IMR-90 (cell line): Measurements from ENCODE around the gene SLC25A26. TPM values are rescaled to one million over a fixed set of nuclear protein-coding genes. Genes with fewer than 3 reads are reported as not detected.

Source experiments
- ATAC-seq: fragments of 200-7000 bp; cut with Tn5 transposase; 2 replicates; pipeline ENCODE4 v1.9.1; 2020; ENCODE audit warnings: low read depth, mild to moderate bottlenecking, moderate library complexity
- BruUV-seq: library from RNA; stranded (reverse); fragments of 400-500 nt; replicated peaks from 2 replicates; lab custom pipeline; 2021; lab: Mats Ljungman, UMichigan
- CTCF ChIA-PET: fragments of 300-600 bp; formaldehyde crosslinking; extraction: SDS; loops from one replicate; lab custom pipeline; 2021; ENCODE audit warnings: antibody characterized with exemption; lab: Yijun Ruan, JAX
- POLR2A ChIA-PET: fragments of 300-600 bp; sonication (Branson Sonifier 250); formaldehyde crosslinking; loops from one replicate; lab custom pipeline; 2022; ENCODE audit warnings: antibody characterized with exemption; ENCODE audit not compliant: unreplicated experiment; lab: Charles Lee
- DNase-seq: peaks from one replicate; pipeline ENCODE4 v3.0.0; 2013
- H2AFZ ChIP-seq: replicated peaks from 2 replicates; pipeline ENCODE3; 2013; ENCODE audit warnings: low read length, mild to moderate bottlenecking; ENCODE audit not compliant: poor library complexity
- H2AK5ac ChIP-seq: 2 replicates; pipeline ENCODE4 v1.6.1; 2013; ENCODE audit warnings: low read depth, low read length, inconsistent platforms
- H2AK9ac ChIP-seq: replicated peaks from 2 replicates; pipeline ENCODE3; 2013; ENCODE audit warnings: mild to moderate bottlenecking, low read depth, low read length, moderate library complexity; ENCODE audit not compliant: poor library complexity
- H2BK120ac ChIP-seq: 2 replicates; pipeline ENCODE4 v1.6.1; 2013; ENCODE audit warnings: low read depth, low read length, inconsistent platforms
- H2BK15ac ChIP-seq: 3 replicates; pipeline ENCODE4 v1.6.1; 2013; ENCODE audit warnings: low read depth, low read length, inconsistent platforms
- H2BK20ac ChIP-seq: 2 replicates; pipeline ENCODE4 v1.6.1; 2013; ENCODE audit warnings: low read depth, mild to moderate bottlenecking, inconsistent platforms, low read length, moderate library complexity
- H2BK5ac ChIP-seq: 2 replicates; pipeline ENCODE4 v1.6.1; 2013; ENCODE audit warnings: mild to moderate bottlenecking, low read depth, low read length, inconsistent platforms; ENCODE audit not compliant: poor library complexity, severe bottlenecking
- H3K14ac ChIP-seq: replicated peaks from 2 replicates; pipeline ENCODE4 v1.6.1; 2013; ENCODE audit warnings: low read depth, low read length, inconsistent platforms
- H3K18ac ChIP-seq: 2 replicates; pipeline ENCODE4 v1.6.1; 2013; ENCODE audit warnings: low read depth, low read length, control low read depth
- H3K23ac ChIP-seq: 2 replicates; pipeline ENCODE4 v1.6.1; 2013; ENCODE audit warnings: low read depth, low read length, inconsistent platforms
- H3K27ac ChIP-seq: 2 replicates; pipeline ENCODE4 v1.5.1; 2013; ENCODE audit warnings: mild to moderate bottlenecking, control low read depth, low read length; ENCODE audit not compliant: insufficient read depth
- H3K27me3 ChIP-seq: 2 replicates; pipeline ENCODE4 v1.6.1; 2013; ENCODE audit warnings: low read length; ENCODE audit not compliant: control insufficient read depth, insufficient read depth
- H3K36me3 ChIP-seq: 2 replicates; pipeline ENCODE4 v1.6.1; 2013; ENCODE audit warnings: low read length, mixed read lengths; ENCODE audit not compliant: control insufficient read depth, insufficient read depth
- H3K4ac ChIP-seq: 2 replicates; pipeline ENCODE4 v1.6.1; 2013; ENCODE audit warnings: low read depth, low read length, inconsistent platforms
- H3K4me1 ChIP-seq: 2 replicates; pipeline ENCODE4 v1.6.1; 2013; ENCODE audit warnings: low read length, mixed read lengths; ENCODE audit not compliant: control insufficient read depth, insufficient read depth
- H3K4me2 ChIP-seq: 2 replicates; pipeline ENCODE4 v1.6.1; 2013; ENCODE audit warnings: low read depth, mild to moderate bottlenecking, control low read depth, low read length, moderate library complexity
- H3K4me3 ChIP-seq: 2 replicates; pipeline ENCODE4 v1.5.1; 2013; ENCODE audit warnings: low read depth, mild to moderate bottlenecking, control low read depth, low read length, moderate library complexity; ENCODE audit not compliant: insufficient read depth
- H3K56ac ChIP-seq: 2 replicates; pipeline ENCODE4 v1.6.1; 2013; ENCODE audit warnings: low read length, inconsistent platforms; ENCODE audit not compliant: insufficient read depth; ENCODE audit errors: extremely low read depth
- H3K79me1 ChIP-seq, 2 experiments: 2 replicates each; pipeline ENCODE4 v1.6.1; 2013; ENCODE audit warnings: low read length in 2 of 2, inconsistent platforms in 1 of 2, low read depth in 1 of 2
- H3K9ac ChIP-seq: 2 replicates; pipeline ENCODE4 v1.6.1; 2013; ENCODE audit warnings: low read depth, low read length, control low read depth
- H3K9me1 ChIP-seq: 2 replicates; pipeline ENCODE4 v1.6.1; 2013; ENCODE audit warnings: low read length, inconsistent platforms; ENCODE audit not compliant: insufficient read depth
- H3K9me3 ChIP-seq: 2 replicates; pipeline ENCODE4 v1.6.1; 2013; ENCODE audit warnings: low read length; ENCODE audit not compliant: control insufficient read depth, insufficient read depth
- H4K20me1 ChIP-seq: 2 replicates; pipeline ENCODE4 v1.6.1; 2013; ENCODE audit warnings: low read length, inconsistent platforms; ENCODE audit not compliant: insufficient read depth
- H4K5ac ChIP-seq: 2 replicates; pipeline ENCODE4 v1.6.1; 2013; ENCODE audit warnings: mild to moderate bottlenecking, low read depth, low read length, control low read depth
- H4K8ac ChIP-seq, 2 experiments: 2 replicates each; pipeline ENCODE4 v1.6.1; 2013; ENCODE audit warnings: low read depth in 2 of 2, low read length in 2 of 2, control low read depth in 1 of 2, inconsistent platforms in 1 of 2
- H4K91ac ChIP-seq: 2 replicates; pipeline ENCODE4 v1.6.1; 2013; ENCODE audit warnings: low read depth, low read length, inconsistent platforms; ENCODE audit not compliant: insufficient read depth
- BHLHE40 ChIP-seq: fragments of 150-350 bp; IDR thresholded peaks from 2 replicates; pipeline ENCODE4 v1.6.1; 2016; ENCODE audit warnings: mild to moderate bottlenecking, low read depth, low read length
- CEBPB ChIP-seq: IDR thresholded peaks from 2 replicates; pipeline ENCODE4 v1.6.1; 2012; ENCODE audit warnings: low read depth, low read length, improper control_type of control experiment
- CHD1 ChIP-seq: IDR thresholded peaks from 2 replicates; pipeline ENCODE4 v1.6.1; 2012; ENCODE audit warnings: low read depth, low read length, improper control_type of control experiment
- ELK1 ChIP-seq: fragments of 150-350 bp; IDR thresholded peaks from 2 replicates; pipeline ENCODE4 v1.6.1; 2016; ENCODE audit warnings: low read depth, mild to moderate bottlenecking, low read length, moderate library complexity, borderline replicate concordance
- FOS ChIP-seq: fragments of 150-350 bp; IDR thresholded peaks from 2 replicates; pipeline ENCODE4 v1.6.1; 2016; ENCODE audit warnings: low read depth, low read length
- MAFK ChIP-seq: IDR thresholded peaks from 2 replicates; pipeline ENCODE4 v1.6.1; 2012; ENCODE audit warnings: low read depth, low read length, improper control_type of control experiment
- MAZ ChIP-seq: IDR thresholded peaks from 2 replicates; pipeline ENCODE4 v1.6.1; 2012; ENCODE audit warnings: low read depth, mild to moderate bottlenecking, low read length, improper control_type of control experiment, moderate library complexity, borderline replicate concordance
- MXI1 ChIP-seq: IDR thresholded peaks from 2 replicates; pipeline ENCODE4 v1.6.1; 2012; ENCODE audit warnings: low read depth, mild to moderate bottlenecking, low read length, moderate library complexity, borderline replicate concordance
- NFE2L2 ChIP-seq: fragments of 150-350 bp; IDR thresholded peaks from 2 replicates; pipeline ENCODE4 v1.6.1; 2016; ENCODE audit warnings: low read depth, mild to moderate bottlenecking, low read length
- POLR2A ChIP-seq: IDR thresholded peaks from 2 replicates; pipeline ENCODE4 v1.6.1; 2012; ENCODE audit warnings: mild to moderate bottlenecking, low read depth, low read length
- RAD21 ChIP-seq: IDR thresholded peaks from 2 replicates; pipeline ENCODE4 v1.6.1; 2012; ENCODE audit warnings: low read length, improper control_type of control experiment
- RCOR1 ChIP-seq: IDR thresholded peaks from 2 replicates; pipeline ENCODE4 v1.6.1; 2012; ENCODE audit warnings: mild to moderate bottlenecking, low read length, improper control_type of control experiment; ENCODE audit not compliant: insufficient replicate concordance
- RFX5 ChIP-seq: IDR thresholded peaks from 2 replicates; pipeline ENCODE4 v1.8.0; 2012; ENCODE audit warnings: low read depth, mild to moderate bottlenecking, low read length, moderate library complexity
- SMC3 ChIP-seq: fragments of 150-350 bp; IDR thresholded peaks from 2 replicates; pipeline ENCODE4 v1.6.1; 2016; ENCODE audit warnings: low read depth, mild to moderate bottlenecking, antibody characterized with exemption, low read length, moderate library complexity
- WGBS, 2 experiments: methylation state at CpG; one replicate each; pipeline versions ENCODE4 v1.1.5 to v1.1.7; 2013; ENCODE audit warnings: missing lambda C conversion rate in 2 of 2; ENCODE audit not compliant: insufficient read length in 1 of 2; ENCODE audit errors: extremely low coverage in 2 of 2; 5-methylcytosine and 5-hydroxymethylcytosine counted together
- dilution Hi-C: fragments of 300-500 bp; cut with HindIII; formaldehyde crosslinking; loops from one replicate; pipeline ENCODE4 v1.14.3; 2018; ENCODE audit warnings: low sequenced_read_pairs; ENCODE audit not compliant: unreplicated experiment
- in situ Hi-C: fragments of 300-500 bp; cut with MboI; formaldehyde crosslinking; loops from 3 replicates; pipeline ENCODE4 v1.14.3; 2019; ENCODE audit warnings: low sequenced_read_pairs, inconsistent platforms, mixed read lengths
- intact Hi-C: fragments of 100-400 bp; cut with micrococcal nuclease; formaldehyde crosslinking; loops from 2 replicates; pipeline ENCODE4 v1.10.0; 2022
- polyA plus RNA-seq, 3 experiments: library from polyadenylated mRNA; depleted of rRNA; stranded (reverse); fragments of >200 nt; gene quantifications; 2 replicates each; pipeline ENCODE4 v1.2.3, GENCODE V29; 2012; ENCODE audit warnings: low replicate concordance in 1 of 3
- total RNA-seq: library from RNA; depleted of rRNA; stranded (reverse); fragments of >200 nt; gene quantifications from 2 replicates; pipeline ENCODE4 v1.2.3, GENCODE V29; 2012
- TF ChIP-seq, protein P1 (sequence below): fragments of 150-350 bp; IDR thresholded peaks from 2 replicates; pipeline ENCODE4 v1.6.1; 2017; ENCODE audit warnings: mild to moderate bottlenecking, antibody characterized with exemption, low read length, low read depth
- TF ChIP-seq, protein P2 (sequence below): conservative IDR thresholded peaks from 2 replicates; pipeline ENCODE4 v1.5.1; 2012; ENCODE audit warnings: mild to moderate bottlenecking, low read depth, low read length, improper control_type of control experiment

SLC25A26 gene
- total and polyA plus RNA-seq, 2 of the 4 experiments (the other 2 are of a cell fraction), result 10.9 to 12.7 TPM

DNA sequence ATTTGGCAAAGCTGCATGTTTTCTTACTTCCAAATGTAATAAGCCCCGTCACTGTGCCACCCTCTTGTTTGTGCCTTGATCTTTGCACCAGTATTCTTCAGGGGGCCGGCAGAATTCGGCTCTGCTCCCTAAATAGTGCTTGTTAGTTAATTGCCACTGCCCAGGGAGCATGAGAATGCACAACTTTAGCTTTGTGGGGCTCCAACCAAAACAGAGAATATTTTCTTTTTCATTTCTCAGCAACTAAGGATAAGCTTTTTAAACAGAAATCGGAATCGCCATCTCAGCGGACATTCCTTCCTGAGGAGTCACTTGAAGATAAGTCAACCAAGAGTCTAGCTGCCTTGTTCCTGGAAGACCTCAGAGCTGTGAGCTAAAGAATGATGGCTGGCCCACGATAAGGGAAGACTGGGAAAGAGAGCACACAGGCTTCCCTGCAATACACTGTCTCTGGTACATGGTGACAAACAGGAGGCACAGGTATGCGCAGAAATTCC, 174.0 kb downstream of the SLC25A26 start:
- intact Hi-C loops, result no loop called here
- peak overlapping the region; percentile 42; the same call in 1 of the 2 replicates for H3K27ac ChIP-seq
- POLR2A ChIA-PET, result no interaction called here

More for the DNA sequence above, 174.0 kb downstream of the SLC25A26 start:
- H3K23ac ChIP-seq, result 0 out of 2 replicates have a peak overlapping the region, but pooled peaks have one; percentile 13
- peak overlapping the region; percentile 14; the same call in 1 of the 2 replicates for H2AK5ac ChIP-seq
- H4K91ac ChIP-seq, result no peak overlapping the region
- H2AFZ ChIP-seq, result no peak overlapping the region
- CTCF ChIA-PET, result interaction anchor here (1.3 kb wide), 1 partner anchor 9 kb away, joined by 4 read pairs; no protein-coding TSS in a partner anchor
- no peak overlapping the region for H3K4ac ChIP-seq
- no peak overlapping the region for H3K56ac ChIP-seq
- H2BK120ac ChIP-seq, result peak overlapping the region; percentile 36; the same call in 1 of the 2 replicates
- 73% methylated on average over 3 of the region's 8 CpGs; no CpG with 5 or more reads in 1 of the 2 experiments for WGBS, 2 experiments
- peak; percentile 71 for DNase-seq
- no peak overlapping the region for H4K8ac ChIP-seq
- TF ChIP-seq BHLHE40 (no peak), MAZ (no peak), RFX5 (no peak), MXI1 (no peak), ELK1 (no peak), SMC3 (no peak), NFE2L2 (no peak), CEBPB (no peak), CHD1 (no peak), RCOR1 (no peak), POLR2A (no peak), MAFK (no peak), FOS (no peak), RAD21 (no peak)
- TF ChIP-seq, protein P1, sequence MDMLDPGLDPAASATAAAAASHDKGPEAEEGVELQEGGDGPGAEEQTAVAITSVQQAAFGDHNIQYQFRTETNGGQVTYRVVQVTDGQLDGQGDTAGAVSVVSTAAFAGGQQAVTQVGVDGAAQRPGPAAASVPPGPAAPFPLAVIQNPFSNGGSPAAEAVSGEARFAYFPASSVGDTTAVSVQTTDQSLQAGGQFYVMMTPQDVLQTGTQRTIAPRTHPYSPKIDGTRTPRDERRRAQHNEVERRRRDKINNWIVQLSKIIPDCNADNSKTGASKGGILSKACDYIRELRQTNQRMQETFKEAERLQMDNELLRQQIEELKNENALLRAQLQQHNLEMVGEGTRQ, result no peak
- TF ChIP-seq, protein P2, sequence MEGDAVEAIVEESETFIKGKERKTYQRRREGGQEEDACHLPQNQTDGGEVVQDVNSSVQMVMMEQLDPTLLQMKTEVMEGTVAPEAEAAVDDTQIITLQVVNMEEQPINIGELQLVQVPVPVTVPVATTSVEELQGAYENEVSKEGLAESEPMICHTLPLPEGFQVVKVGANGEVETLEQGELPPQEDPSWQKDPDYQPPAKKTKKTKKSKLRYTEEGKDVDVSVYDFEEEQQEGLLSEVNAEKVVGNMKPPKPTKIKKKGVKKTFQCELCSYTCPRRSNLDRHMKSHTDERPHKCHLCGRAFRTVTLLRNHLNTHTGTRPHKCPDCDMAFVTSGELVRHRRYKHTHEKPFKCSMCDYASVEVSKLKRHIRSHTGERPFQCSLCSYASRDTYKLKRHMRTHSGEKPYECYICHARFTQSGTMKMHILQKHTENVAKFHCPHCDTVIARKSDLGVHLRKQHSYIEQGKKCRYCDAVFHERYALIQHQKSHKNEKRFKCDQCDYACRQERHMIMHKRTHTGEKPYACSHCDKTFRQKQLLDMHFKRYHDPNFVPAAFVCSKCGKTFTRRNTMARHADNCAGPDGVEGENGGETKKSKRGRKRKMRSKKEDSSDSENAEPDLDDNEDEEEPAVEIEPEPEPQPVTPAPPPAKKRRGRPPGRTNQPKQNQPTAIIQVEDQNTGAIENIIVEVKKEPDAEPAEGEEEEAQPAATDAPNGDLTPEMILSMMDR, result no peak
- ATAC-seq, result peak; percentile 59
- H3K14ac ChIP-seq, result no peak overlapping the region
- no peak overlapping the region for H4K5ac ChIP-seq
- H4K20me1 ChIP-seq, result no peaks in the 10 kb centered on the region
- in situ Hi-C loops (no loop called here), dilution Hi-C loops (no loop called here)
- no peak overlapping the region for H2BK15ac ChIP-seq
- H3K18ac ChIP-seq, result 0 out of 2 replicates have a peak overlapping the region, but pooled peaks have one; percentile 39
- no peaks in the 10 kb centered on the region for H3K9me3 ChIP-seq
- H3K4me1 ChIP-seq, result peaks cover 13% of the 10 kb centered on the region
- no peak overlapping the region for H3K9ac ChIP-seq
- no TSS peak for BruUV-seq
- no peaks in the 10 kb centered on the region for H3K27me3 ChIP-seq
- H3K36me3 ChIP-seq, result peaks cover 60% of the 10 kb centered on the region
- H2BK20ac ChIP-seq, result no peak overlapping the region; the same call in 1 of the 2 replicates
- no peak overlapping the region for H2AK9ac ChIP-seq
- no peak overlapping the region for H3K4me2 ChIP-seq
- H3K4me3 ChIP-seq, result no peak overlapping the region
- H3K79me1 ChIP-seq, result peaks cover 0 to 7% of the 10 kb centered on the region in 2 experiments; a peak in 1 of 4 replicates
- H2BK5ac ChIP-seq, result peak overlapping the region; percentile 8
- H3K9me1 ChIP-seq, result peaks cover 25% of the 10 kb centered on the region
